Nephron progenitor cell (in vitro differentiated cells): ENCODE measurements around the gene NOM1.

Experiments used
- DNase-seq: peaks from one replicate; pipeline ENCODE4 v3.0.0; 2021
- H3K27ac Mint-ChIP-seq: 2 replicates; pipeline ENCODE4 v1.8.0; 2021; ENCODE audit warnings: mild to moderate bottlenecking, moderate library complexity, mixed read lengths
- H3K27me3 Mint-ChIP-seq: 2 replicates; pipeline ENCODE4 v1.8.0; 2021; ENCODE audit warnings: mild to moderate bottlenecking, low read depth, mixed read lengths; ENCODE audit not compliant: poor library complexity
- H3K36me3 Mint-ChIP-seq: 2 replicates; pipeline ENCODE4 v1.8.0; 2021; ENCODE audit warnings: low read depth, mixed read lengths
- H3K4me1 Mint-ChIP-seq: 2 replicates; pipeline ENCODE4 v1.8.0; 2021; ENCODE audit warnings: mixed read lengths
- H3K4me3 Mint-ChIP-seq: 2 replicates; pipeline ENCODE4 v1.8.0; 2021; ENCODE audit warnings: mild to moderate bottlenecking, moderate library complexity, mixed read lengths
- H3K9me3 Mint-ChIP-seq: 2 replicates; pipeline ENCODE4 v1.8.0; 2021; ENCODE audit warnings: mild to moderate bottlenecking, moderate library complexity, mixed read lengths
- CTCF ChIP-seq: fragments of 200-600 bp; sonication (generic); IDR thresholded peaks from 2 replicates; pipeline ENCODE4 v1.5.0; 2021; ENCODE audit warnings: antibody characterized with exemption

The NOM1 gene

GRCh38 chr7:157021071-157021870 is 71.8 kb downstream of the NOM1 start:
- TF ChIP-seq CTCF: no peak
- H3K4me1 Mint-ChIP-seq: no peaks in the 10 kb centered on the region
- H3K27me3 Mint-ChIP-seq: peaks cover 97% of the 10 kb centered on the region

GRCh38 chr7:157021871-157022680 is 72.6 kb downstream of the NOM1 start:
- Mint-ChIP-seq H3K4me1 (no peaks in the 10 kb centered on the region), H3K4me3 (no peak overlapping the region), H3K27me3 (peaks cover 97% of the 10 kb centered on the region), H3K9me3 (no peaks in the 10 kb centered on the region), H3K27ac (no peak overlapping the region), H3K36me3 (no peaks in the 10 kb centered on the region)
- no peak for DNase-seq
- no peak for TF ChIP-seq CTCF

More at GRCh38 chr7:157021071-157021870, 71.8 kb downstream of the NOM1 start:
- no peak overlapping the region for H3K27ac Mint-ChIP-seq
- DNase-seq: no peak
- H3K4me3 Mint-ChIP-seq: no peak overlapping the region
- no peaks in the 10 kb centered on the region for H3K36me3 Mint-ChIP-seq
- H3K9me3 Mint-ChIP-seq: no peaks in the 10 kb centered on the region
